Liver (tissue), 9 donors: ENCODE measurements around the gene DHCR7. TPM values are rescaled to one million over a fixed set of nuclear protein-coding genes. Genes with fewer than 3 reads are reported as not detected.

ENCODE experiments used
- DNase-seq: peaks from one replicate; pipeline ENCODE4 v3.0.0-alpha.2; 2017; ENCODE audit warnings: low spot score
- H3K27ac ChIP-seq, 2 donors: one replicate each; pipeline ENCODE4 v1.7.0; 2013; ENCODE audit warnings: inconsistent platforms in 2 of 2, low read length in 2 of 2, control low read depth in 1 of 2, low read depth in 1 of 2, mild to moderate bottlenecking in 1 of 2
- H3K27me3 ChIP-seq, 4 donors: one replicate each; pipeline versions ENCODE4 v1.6.1 to v1.7.0; 2013; ENCODE audit warnings: low read length in 3 of 4, inconsistent platforms in 1 of 4, mild to moderate bottlenecking in 1 of 4, moderate library complexity in 1 of 4; ENCODE audit not compliant: control insufficient read depth in 4 of 4, insufficient read depth in 4 of 4
- H3K36me3 ChIP-seq, 4 donors: one replicate each; pipeline versions ENCODE4 v1.6.1 to v1.7.0; 2013; ENCODE audit warnings: low read length in 3 of 4, mild to moderate bottlenecking in 3 of 4, low read depth in 1 of 4, moderate library complexity in 1 of 4; ENCODE audit not compliant: control insufficient read depth in 4 of 4, insufficient read depth in 3 of 4
- H3K4me1 ChIP-seq, 4 donors: one replicate each; pipeline versions ENCODE4 v1.6.1 to v1.7.0; 2013; ENCODE audit warnings: low read length in 3 of 4, mild to moderate bottlenecking in 3 of 4, moderate library complexity in 1 of 4; ENCODE audit not compliant: control insufficient read depth in 4 of 4, insufficient read depth in 4 of 4
- H3K4me3 ChIP-seq, 3 donors: one replicate each; pipeline versions ENCODE4 v1.6.1 to v1.7.0; 2013; ENCODE audit warnings: low read length in 3 of 3, control low read depth in 1 of 3, low read depth in 1 of 3, mild to moderate bottlenecking in 1 of 3
- H3K9ac ChIP-seq, 2 donors: one replicate each; pipeline ENCODE4 v1.7.0; 2013; ENCODE audit warnings: low read length in 2 of 2, mild to moderate bottlenecking in 2 of 2, moderate library complexity in 2 of 2, control low read depth in 1 of 2, low read depth in 1 of 2
- H3K9me3 ChIP-seq, 4 donors: one replicate each; pipeline versions ENCODE4 v1.6.1 to v1.7.0; 2013; ENCODE audit warnings: low read length in 3 of 4; ENCODE audit not compliant: control insufficient read depth in 4 of 4
- CTCF ChIP-seq: fragments of 150-350 bp; IDR thresholded peaks from 2 replicates; pipeline ENCODE4 v1.5.1; 2017; ENCODE audit warnings: improper control_type of control experiment, low read depth, low read length; ENCODE audit not compliant: missing input control
- FOXA1 ChIP-seq: IDR thresholded peaks from 2 replicates; pipeline ENCODE4 v1.6.1; 2016; ENCODE audit warnings: antibody characterized with exemption
- FOXA2 ChIP-seq: IDR thresholded peaks from 2 replicates; pipeline ENCODE4 v1.6.1; 2016; ENCODE audit warnings: antibody characterized with exemption
- HNF4A ChIP-seq, 2 donors: conservative IDR thresholded peaks; 2 replicates each; pipeline ENCODE4 v1.6.1; 2016; ENCODE audit warnings: antibody characterized with exemption in 2 of 2, mild to moderate bottlenecking in 2 of 2
- HNF4G ChIP-seq: IDR thresholded peaks from 2 replicates; pipeline ENCODE4 v1.6.1; 2016; ENCODE audit warnings: antibody characterized with exemption
- JUND ChIP-seq, 2 donors: IDR thresholded peaks; 2 replicates each; pipeline ENCODE4 v1.6.1; 2016; ENCODE audit warnings: antibody characterized with exemption in 2 of 2
- RAD21 ChIP-seq, 2 donors: IDR thresholded peaks; 2 replicates each; pipeline ENCODE4 v1.6.1; 2016; ENCODE audit warnings: antibody characterized with exemption in 2 of 2, mild to moderate bottlenecking in 2 of 2
- RXRA ChIP-seq, 2 donors: IDR thresholded peaks; 2 replicates each; pipeline ENCODE4 v1.6.1; 2017 to 2018; ENCODE audit warnings: antibody characterized with exemption in 2 of 2, mild to moderate bottlenecking in 1 of 2
- SP1 ChIP-seq: IDR thresholded peaks from 2 replicates; pipeline ENCODE4 v1.6.1; 2018; ENCODE audit warnings: antibody characterized with exemption, mild to moderate bottlenecking
- YY1 ChIP-seq: IDR thresholded peaks from 2 replicates; pipeline ENCODE4 v1.6.1; 2016; ENCODE audit warnings: antibody characterized with exemption, mild to moderate bottlenecking
- WGBS: extraction: QIAGEN DNeasy Blood & Tissue Kit; methylation state at CpG from one replicate; pipeline ENCODE4 v1.1.7; 2013; 5-methylcytosine and 5-hydroxymethylcytosine counted together
- polyA plus RNA-seq, 2 donors: library from polyadenylated mRNA; stranded (reverse) in 1 of 2; unstranded in 1 of 2; fragments of 200-250 nt in 1 of 2; fragments of >200 nt in 1 of 2; fragmentation: Nextera tagmentation in 1 of 2; extraction: Ambion mirVana in 1 of 2; gene quantifications; one replicate each; pipeline versions ENCODE4 v1.2.1 to v1.2.3, GENCODE V29; 2013 to 2015
- total RNA-seq, 2 donors: library from RNA; depleted of rRNA; stranded (reverse); fragments of >200 nt; gene quantifications; one replicate each; pipeline ENCODE4 v1.2.3, GENCODE V29; 2014
- TF ChIP-seq, protein P1 (sequence below): IDR thresholded peaks from 2 replicates; pipeline ENCODE4 v1.6.1; 2016; ENCODE audit warnings: antibody characterized with exemption, mild to moderate bottlenecking
- TF ChIP-seq, protein P2 (sequence below): IDR thresholded peaks from 2 replicates; pipeline ENCODE4 v1.6.1; 2016; ENCODE audit warnings: antibody characterized with exemption
- TF ChIP-seq, protein P3 (sequence below): IDR thresholded peaks from 2 replicates; pipeline ENCODE4 v1.6.1; 2016; ENCODE audit warnings: antibody characterized with exemption
- donor health status: healthy.
- donor health status: healthy.
- donor health status: healthy.
- donor health status: healthy.
- donor health status: healthy.

The DHCR7 gene
- total and polyA plus RNA-seq, 4 donors = 56.9 to 224 (median 172) TPM

DNA sequence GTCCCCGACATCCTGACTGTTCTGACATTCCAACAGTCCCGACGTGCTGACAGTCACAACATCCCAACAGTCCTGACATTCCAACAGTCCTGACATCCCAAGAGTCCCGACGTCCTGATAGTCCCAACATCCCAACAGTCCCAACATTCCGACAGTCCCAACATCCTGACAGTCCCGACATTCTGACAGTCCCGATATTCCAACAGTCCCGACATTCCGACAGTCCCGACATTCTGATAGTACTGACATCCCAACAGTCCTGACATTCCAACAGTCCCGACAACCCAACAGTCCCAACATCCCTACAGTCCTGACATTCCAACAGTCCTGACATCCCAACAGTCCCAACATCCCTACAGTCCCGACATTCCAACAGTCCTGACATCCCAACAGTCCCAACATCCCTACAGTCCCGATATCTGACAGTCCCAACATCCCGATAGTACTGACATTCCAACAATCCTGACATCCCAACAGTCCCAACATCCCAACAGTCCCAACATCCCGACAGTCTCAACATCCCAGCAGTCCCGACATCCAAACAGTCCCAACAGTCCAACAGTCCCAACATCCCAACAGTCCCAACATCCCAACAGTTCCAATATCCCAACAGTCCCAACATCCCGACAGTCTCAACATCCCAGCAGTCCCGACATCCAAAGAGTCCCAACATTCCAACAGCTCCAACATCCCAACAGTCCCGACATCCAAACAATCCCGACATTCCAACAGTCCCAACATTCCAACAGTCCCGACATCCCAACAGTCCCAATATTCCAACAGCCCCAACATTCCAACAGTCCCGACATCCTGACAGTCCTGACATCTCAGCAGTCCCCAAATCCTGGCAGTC is 60.2 kb downstream of the DHCR7 start:
- H3K27me3 ChIP-seq = peaks cover 0 to 3% (median 1%) of the 10 kb centered on the region in 4 donors
- H3K9me3 ChIP-seq = no peaks in the 10 kb centered on the region
- H3K27ac ChIP-seq = no peak overlapping the region
- WGBS = 90% methylated on average over 23 of the region's 23 CpGs
- no peaks in the 10 kb centered on the region for H3K4me1 ChIP-seq
- TF ChIP-seq, protein P1, sequence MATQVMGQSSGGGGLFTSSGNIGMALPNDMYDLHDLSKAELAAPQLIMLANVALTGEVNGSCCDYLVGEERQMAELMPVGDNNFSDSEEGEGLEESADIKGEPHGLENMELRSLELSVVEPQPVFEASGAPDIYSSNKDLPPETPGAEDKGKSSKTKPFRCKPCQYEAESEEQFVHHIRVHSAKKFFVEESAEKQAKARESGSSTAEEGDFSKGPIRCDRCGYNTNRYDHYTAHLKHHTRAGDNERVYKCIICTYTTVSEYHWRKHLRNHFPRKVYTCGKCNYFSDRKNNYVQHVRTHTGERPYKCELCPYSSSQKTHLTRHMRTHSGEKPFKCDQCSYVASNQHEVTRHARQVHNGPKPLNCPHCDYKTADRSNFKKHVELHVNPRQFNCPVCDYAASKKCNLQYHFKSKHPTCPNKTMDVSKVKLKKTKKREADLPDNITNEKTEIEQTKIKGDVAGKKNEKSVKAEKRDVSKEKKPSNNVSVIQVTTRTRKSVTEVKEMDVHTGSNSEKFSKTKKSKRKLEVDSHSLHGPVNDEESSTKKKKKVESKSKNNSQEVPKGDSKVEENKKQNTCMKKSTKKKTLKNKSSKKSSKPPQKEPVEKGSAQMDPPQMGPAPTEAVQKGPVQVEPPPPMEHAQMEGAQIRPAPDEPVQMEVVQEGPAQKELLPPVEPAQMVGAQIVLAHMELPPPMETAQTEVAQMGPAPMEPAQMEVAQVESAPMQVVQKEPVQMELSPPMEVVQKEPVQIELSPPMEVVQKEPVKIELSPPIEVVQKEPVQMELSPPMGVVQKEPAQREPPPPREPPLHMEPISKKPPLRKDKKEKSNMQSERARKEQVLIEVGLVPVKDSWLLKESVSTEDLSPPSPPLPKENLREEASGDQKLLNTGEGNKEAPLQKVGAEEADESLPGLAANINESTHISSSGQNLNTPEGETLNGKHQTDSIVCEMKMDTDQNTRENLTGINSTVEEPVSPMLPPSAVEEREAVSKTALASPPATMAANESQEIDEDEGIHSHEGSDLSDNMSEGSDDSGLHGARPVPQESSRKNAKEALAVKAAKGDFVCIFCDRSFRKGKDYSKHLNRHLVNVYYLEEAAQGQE = no peak
- TF ChIP-seq FOXA2 = no peak
- no peak overlapping the region for H3K9ac ChIP-seq
- H3K36me3 ChIP-seq = no peaks in the 10 kb centered on the region
- DNase-seq = no peak
- H3K4me3 ChIP-seq = no peak overlapping the region

GRCh38 chr11:71387200-71387599 is 61.0 kb downstream of the DHCR7 start:
- DNase-seq = no peak
- 90% methylated on average over 3 of the region's 3 CpGs for WGBS
- Histone ChIP-seq H3K36me3 (no peaks in the 10 kb centered on the region), H3K4me3 (no peak overlapping the region), H3K9ac (no peak overlapping the region), H3K27ac (no peak overlapping the region), H3K27me3 (peaks cover 0 to 3% (median 0%) of the 10 kb centered on the region in 4 donors), H3K4me1 (no peaks in the 10 kb centered on the region), H3K9me3 (no peaks in the 10 kb centered on the region)
- TF ChIP-seq HNF4G (no peak), FOXA1 (no peak), YY1 (no peak), RAD21 (IDR thresholded peaks at IDR 0.05) (no peak), CTCF (no peak), RXRA (IDR thresholded peaks at IDR 0.05) (no peak), JUND (IDR thresholded peaks at IDR 0.05) (no peak), SP1 (no peak), HNF4A (conservative IDR thresholded peaks at IDR 0.05) (no peak)
- TF ChIP-seq, protein P1 = no peak
- TF ChIP-seq, protein P2, sequence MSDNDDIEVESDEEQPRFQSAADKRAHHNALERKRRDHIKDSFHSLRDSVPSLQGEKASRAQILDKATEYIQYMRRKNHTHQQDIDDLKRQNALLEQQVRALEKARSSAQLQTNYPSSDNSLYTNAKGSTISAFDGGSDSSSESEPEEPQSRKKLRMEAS = no peak
- TF ChIP-seq, protein P3, sequence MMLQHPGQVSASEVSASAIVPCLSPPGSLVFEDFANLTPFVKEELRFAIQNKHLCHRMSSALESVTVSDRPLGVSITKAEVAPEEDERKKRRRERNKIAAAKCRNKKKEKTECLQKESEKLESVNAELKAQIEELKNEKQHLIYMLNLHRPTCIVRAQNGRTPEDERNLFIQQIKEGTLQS = no peak
